HCT116 (cell line): Measurements from ENCODE around the gene TRIM29.

Source experiments
- EZH2 ChIP-seq: fragments of 200-600 bp; sonication (generic); IDR thresholded peaks from 2 replicates; pipeline ENCODE4 v1.6.1; 2017; ENCODE audit warnings: antibody characterized with exemption, mixed run types
- FOSL1 ChIP-seq: IDR thresholded peaks from 2 replicates; pipeline ENCODE4 v1.6.1; 2012; ENCODE audit warnings: low read depth
- TF ChIP-seq, protein P1 (sequence below), 3 experiments: fragments of 200-600 bp in 1 of 3; sonication (generic) in 1 of 3; IDR thresholded peaks in 2 of 3; conservative IDR thresholded peaks in 1 of 3; 2 replicates each; pipeline ENCODE4 v1.5.1; 2012 to 2017; ENCODE audit warnings: low read depth in 2 of 3, low read length in 2 of 3, antibody characterized with exemption in 1 of 3, borderline replicate concordance in 1 of 3, control low read depth in 1 of 3, mild to moderate bottlenecking in 1 of 3, mixed read lengths in 1 of 3, mixed run types in 1 of 3, moderate library complexity in 1 of 3; ENCODE audit not compliant: insufficient read depth in 1 of 3
- TF ChIP-seq, protein P2 (sequence below): IDR thresholded peaks from 2 replicates; pipeline ENCODE4 v1.6.1; 2012

DNA sequence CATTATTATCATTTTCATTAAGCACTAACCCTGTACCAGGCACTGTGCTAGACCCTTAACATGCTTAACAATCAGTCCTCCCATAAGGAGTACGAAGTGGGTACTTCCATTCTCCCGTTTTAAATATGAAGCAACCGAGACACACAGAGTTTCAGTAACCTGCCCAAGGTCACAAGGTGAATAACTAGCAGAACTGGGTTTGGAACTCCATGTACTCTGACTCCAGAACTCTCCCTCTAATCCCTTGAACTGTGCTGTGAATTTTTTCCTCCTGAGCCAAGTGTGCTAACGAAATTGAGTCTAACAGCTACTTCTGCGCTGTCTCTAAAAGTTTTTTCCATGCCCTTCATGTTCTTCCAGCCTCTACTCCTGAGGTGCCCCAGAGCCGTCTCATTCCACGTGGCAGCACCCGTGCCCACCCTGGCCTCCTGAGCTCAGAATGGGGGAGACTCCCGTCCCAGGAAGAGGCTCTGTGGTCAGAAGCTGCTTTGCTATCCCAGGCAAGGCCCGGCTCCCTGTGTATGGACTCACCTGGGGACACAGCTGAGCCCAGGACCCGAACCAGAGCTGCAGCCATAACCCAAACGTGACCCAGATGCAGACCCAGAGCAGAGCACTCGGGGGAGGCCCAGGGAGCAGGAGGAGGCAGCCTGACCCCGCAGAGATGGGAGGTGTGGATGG lies 8.6 kb upstream of the TRIM29 start:
- TF ChIP-seq FOSL1 (no peak), EZH2 (no peak)
- TF ChIP-seq, protein P1, sequence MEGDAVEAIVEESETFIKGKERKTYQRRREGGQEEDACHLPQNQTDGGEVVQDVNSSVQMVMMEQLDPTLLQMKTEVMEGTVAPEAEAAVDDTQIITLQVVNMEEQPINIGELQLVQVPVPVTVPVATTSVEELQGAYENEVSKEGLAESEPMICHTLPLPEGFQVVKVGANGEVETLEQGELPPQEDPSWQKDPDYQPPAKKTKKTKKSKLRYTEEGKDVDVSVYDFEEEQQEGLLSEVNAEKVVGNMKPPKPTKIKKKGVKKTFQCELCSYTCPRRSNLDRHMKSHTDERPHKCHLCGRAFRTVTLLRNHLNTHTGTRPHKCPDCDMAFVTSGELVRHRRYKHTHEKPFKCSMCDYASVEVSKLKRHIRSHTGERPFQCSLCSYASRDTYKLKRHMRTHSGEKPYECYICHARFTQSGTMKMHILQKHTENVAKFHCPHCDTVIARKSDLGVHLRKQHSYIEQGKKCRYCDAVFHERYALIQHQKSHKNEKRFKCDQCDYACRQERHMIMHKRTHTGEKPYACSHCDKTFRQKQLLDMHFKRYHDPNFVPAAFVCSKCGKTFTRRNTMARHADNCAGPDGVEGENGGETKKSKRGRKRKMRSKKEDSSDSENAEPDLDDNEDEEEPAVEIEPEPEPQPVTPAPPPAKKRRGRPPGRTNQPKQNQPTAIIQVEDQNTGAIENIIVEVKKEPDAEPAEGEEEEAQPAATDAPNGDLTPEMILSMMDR (IDR thresholded peaks at IDR 0.05 in 2 of 3, conservative IDR thresholded peaks at IDR 0.05 in 1 of 3; ENCODE audit: borderline replicate concordance in 1 of 3, insufficient read depth in 1 of 3, low read depth in 2 of 3, low read length in 2 of 3), result no peak
- TF ChIP-seq, protein P2, sequence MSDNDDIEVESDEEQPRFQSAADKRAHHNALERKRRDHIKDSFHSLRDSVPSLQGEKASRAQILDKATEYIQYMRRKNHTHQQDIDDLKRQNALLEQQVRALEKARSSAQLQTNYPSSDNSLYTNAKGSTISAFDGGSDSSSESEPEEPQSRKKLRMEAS, result no peak
